Measurements from ENCODE around the gene ATP10A. TPM values are rescaled to one million over a fixed set of nuclear protein-coding genes. Genes with fewer than 3 reads are reported as not detected.

Gene ATP10A
- total RNA-seq, 1 experiment from 2014 or later = 3.9 TPM

GRCh38 chr15:25641762-25642161, 221.4 kb downstream of the ATP10A start:
- peaks cover 3 to 8% of the 10 kb centered on the region in 2 experiments; a peak in 3 of 5 replicates for H3K9me3 Mint-ChIP-seq
- H3K27ac ChIP-seq (ENCODE audit: insufficient read length, low read depth, low read length) = no peak overlapping the region
- no peak overlapping the region for H2BK5ac ChIP-seq (ENCODE audit: insufficient read length, low read length)
- no peak overlapping the region for H3K9ac ChIP-seq (ENCODE audit: extremely low read depth, insufficient read length, low read length)
- no peak overlapping the region for H3K23ac ChIP-seq (ENCODE audit: insufficient read length, low read depth, low read length)
- H2BK120ac ChIP-seq (ENCODE audit: low read depth, low read length, poor library complexity, severe bottlenecking) = no peak overlapping the region
- no CpG with 5 or more reads among the region's 6 CpGs for WGBS (ENCODE audit: extremely low coverage, insufficient read length, low lambda C conversion rate)
- no peak overlapping the region for H3K14ac ChIP-seq (ENCODE audit: insufficient read depth, low read length)
- H3K79me2 ChIP-seq (ENCODE audit: insufficient read depth, low read length) = no peaks in the 10 kb centered on the region
- H3K23me2 ChIP-seq (ENCODE audit: insufficient read length, low read depth, low read length, poor library complexity, severe bottlenecking) = no peaks in the 10 kb centered on the region
- no peak overlapping the region for H3K27ac Mint-ChIP-seq
- H3K4me1 Mint-ChIP-seq = peaks cover 40 to 53% of the 10 kb centered on the region in 2 experiments
- no peak overlapping the region for H4K91ac ChIP-seq (ENCODE audit: insufficient read length, low read depth, low read length)
- H3K79me1 ChIP-seq (ENCODE audit: insufficient read depth, low read depth, low read length, poor library complexity, severe bottlenecking) = no peaks in the 10 kb centered on the region
- no peak for DNase-seq
- no peak overlapping the region for H3K4ac ChIP-seq (ENCODE audit: low read depth, low read length)
- no peaks in the 10 kb centered on the region for H3K36me3 Mint-ChIP-seq (ENCODE audit: insufficient read depth in 1 of 3, low read depth in 3 of 3)
- no peak overlapping the region for H2BK20ac ChIP-seq (ENCODE audit: low read depth, low read length, poor library complexity, severe bottlenecking)
- peaks cover 100% of the 10 kb centered on the region for H3K27me3 Mint-ChIP-seq (ENCODE audit: low read depth)
- no peak overlapping the region for H2BK15ac ChIP-seq (ENCODE audit: low read depth, low read length)
- no peak overlapping the region for H3K18ac ChIP-seq (ENCODE audit: insufficient read length, low read depth, low read length)
- no peak for TF ChIP-seq CTCF (conservative IDR thresholded peaks at IDR 0.05)
- H3K4me3 Mint-ChIP-seq = no peak overlapping the region; a peak in 1 of 5 replicates
- H3K56ac ChIP-seq (ENCODE audit: insufficient read length, low read depth, low read length) = no peak overlapping the region
- H3K27me3 ChIP-seq (ENCODE audit: insufficient read depth, low read length) = peaks cover 67% of the 10 kb centered on the region
- no peaks in the 10 kb centered on the region; the same call in 1 of the 2 replicates for H3K4me1 ChIP-seq (ENCODE audit: insufficient read depth, low read length)
- H2BK12ac ChIP-seq (ENCODE audit: insufficient read length, low read depth, low read length) = no peak overlapping the region
- no peak overlapping the region for H2AK5ac ChIP-seq (ENCODE audit: insufficient read length, low read length)
- H3T11ph ChIP-seq (ENCODE audit: low read length) = no peak overlapping the region
- H2AFZ ChIP-seq (ENCODE audit: low read length) = no peak overlapping the region
- H3K4me2 ChIP-seq (ENCODE audit: insufficient read depth, insufficient read length, low read length) = no peak overlapping the region
- no peaks in the 10 kb centered on the region for H3K9me3 ChIP-seq (ENCODE audit: control insufficient read depth, low read depth, low read length)
- no peak overlapping the region for H4K5ac ChIP-seq (ENCODE audit: insufficient read length, low read depth, low read length)
- no peak overlapping the region for H4K8ac ChIP-seq (replicated peaks; ENCODE audit: insufficient read length, low read depth, low read length)
- no peaks in the 10 kb centered on the region for H4K20me1 ChIP-seq (ENCODE audit: control insufficient read depth, insufficient read depth, insufficient read length)
